GM19455 (cell line): ENCODE measurements around the gene TRIM56.
"Not testable (repeated sequence)": the region's sequence is repeated elsewhere in the genome, so short reads cannot be mapped to it uniquely, and the experiment has no call there.

Experiments used
- ATAC-seq: cut with Tn5 transposase; IDR thresholded peaks from one replicate; pipeline ENCODE4 v1.9.1; 2021; ENCODE audit not compliant: unreplicated experiment

The TRIM56 gene

DNA sequence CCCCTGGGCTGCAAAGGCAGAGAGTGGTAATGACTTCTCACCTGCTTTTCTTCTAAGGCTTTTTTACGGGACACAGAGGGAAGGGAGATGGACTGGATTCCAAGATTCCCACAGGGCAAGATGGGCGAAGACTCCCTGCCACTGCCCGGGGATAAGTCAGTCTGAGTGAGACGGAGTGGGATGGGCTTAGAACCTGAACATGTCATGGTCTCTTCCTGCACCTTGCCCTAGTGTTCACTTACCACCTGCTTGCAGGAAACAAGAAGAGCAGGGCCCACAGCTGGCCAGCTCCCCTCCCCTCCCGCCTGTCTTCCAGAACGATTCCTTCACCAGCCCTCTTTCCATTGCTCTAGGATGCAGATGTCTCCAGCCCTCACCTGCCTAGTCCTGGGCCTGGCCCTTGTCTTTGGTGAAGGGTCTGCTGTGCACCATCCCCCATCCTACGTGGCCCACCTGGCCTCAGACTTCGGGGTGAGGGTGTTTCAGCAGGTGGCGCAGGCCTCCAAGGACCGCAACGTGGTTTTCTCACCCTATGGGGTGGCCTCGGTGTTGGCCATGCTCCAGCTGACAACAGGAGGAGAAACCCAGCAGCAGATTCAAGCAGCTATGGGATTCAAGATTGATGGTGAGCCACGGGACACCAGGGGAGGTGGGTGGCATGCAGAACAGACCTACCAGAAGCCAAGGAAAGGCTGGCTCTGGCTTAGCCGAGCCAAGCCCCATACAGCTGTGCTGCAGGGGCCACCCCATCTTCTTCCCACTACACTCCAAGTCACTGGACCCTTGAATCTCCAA lies 43.0 kb downstream of the TRIM56 start:
- ATAC-seq, result no peak

DNA sequence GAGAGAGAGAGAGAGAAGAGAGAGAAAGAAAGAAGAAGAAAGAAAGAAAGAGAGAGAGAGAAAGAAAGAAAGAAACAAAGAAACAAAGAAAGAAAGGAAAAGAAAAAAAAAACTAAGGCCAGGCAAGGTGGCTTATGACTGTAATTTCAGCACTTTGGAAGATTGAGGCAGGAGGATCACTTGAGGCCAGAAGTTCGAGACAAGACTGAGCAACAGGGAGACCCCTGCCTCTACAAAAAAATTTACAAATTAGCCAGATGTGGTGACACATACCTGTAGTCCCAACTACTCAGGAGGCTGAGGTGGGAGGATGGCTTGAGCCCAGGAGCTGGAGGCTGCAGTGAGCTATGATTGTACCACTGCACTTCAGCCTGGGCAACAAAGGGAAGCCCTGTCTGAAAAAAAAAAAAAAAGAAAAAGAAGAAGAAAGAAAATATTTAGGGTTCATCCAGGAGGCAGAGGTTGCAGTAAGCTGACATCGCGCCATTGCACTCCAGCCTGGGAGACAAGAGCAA lies 44.4 kb downstream of the TRIM56 start:
- ATAC-seq, result no peak

DNA sequence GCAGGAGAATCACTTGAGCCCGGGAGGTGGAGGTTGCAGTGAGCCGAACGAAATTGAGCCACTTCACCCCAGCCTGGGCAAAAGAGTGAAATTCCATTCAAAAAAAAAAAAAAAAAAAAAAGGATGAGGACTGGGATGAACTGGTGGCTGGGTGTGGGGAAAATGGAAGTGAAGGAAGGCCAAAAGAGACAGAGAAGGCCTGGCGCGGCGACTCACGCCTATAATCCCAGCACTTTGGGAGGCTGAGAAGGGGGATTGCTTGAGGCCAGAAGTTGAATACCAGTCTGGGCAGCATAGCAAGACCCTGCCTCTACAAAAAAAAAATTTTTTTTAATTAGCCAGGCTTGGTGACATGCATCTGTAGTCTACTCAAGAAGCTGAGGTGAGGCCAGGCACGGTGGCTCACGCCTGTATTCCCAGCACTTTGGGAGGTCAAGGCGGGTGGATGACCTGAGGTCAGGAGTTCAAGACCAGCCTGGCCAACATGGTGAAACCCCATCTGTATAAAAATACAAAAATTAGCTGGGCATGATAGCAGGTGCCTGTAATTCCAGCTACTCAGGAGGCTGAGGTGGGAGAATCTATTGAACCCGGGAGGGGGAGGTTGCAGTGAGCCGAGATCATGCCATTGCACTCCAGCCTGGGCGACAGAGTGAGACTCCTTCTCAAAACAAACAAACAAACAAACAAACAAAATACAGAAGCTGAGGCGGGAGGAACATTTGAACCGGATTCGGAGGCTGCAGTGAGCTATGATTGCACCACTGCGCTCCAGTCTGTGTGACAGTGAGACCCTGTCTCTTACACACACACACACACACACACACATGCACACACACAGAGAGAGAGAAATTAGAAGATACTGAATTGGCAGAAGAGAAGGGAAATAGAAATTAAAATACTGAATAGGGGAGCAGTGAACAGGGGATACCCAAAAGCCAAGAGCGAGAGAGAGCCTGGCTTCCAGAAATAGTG lies 47.6 kb downstream of the TRIM56 start:
- not testable (repeated sequence) for ATAC-seq

DNA sequence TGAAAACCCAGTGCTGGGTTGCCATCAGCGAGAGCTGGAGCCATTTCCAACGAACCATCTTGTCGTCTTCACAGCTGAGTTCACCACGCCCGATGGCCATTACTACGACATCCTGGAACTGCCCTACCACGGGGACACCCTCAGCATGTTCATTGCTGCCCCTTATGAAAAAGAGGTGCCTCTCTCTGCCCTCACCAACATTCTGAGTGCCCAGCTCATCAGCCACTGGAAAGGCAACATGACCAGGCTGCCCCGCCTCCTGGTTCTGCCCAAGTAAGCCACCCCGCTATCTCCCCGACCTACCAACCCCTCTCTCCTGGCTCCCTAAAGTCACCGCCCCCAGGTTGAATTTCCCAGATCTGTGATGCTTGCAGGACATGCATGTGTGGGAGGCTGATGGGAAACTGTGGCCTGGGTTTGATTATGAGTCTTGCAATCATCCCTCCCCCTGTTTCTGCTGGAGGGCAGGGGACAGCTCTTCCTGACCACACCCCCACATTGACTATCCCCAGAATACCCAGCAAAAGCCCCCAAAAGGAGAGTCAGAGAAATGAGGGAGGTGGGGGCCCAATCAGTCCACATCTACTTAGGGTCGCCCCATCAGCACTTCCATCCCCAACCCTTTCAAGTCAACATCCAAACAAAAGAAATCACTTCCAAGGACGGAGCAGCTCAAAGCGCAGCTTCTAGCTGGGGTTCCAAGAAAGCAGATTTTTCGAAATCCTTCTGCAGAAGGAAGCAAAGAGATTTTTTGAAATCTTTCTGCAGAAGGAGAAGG lies 48.5 kb downstream of the TRIM56 start:
- ATAC-seq, result no peak

DNA sequence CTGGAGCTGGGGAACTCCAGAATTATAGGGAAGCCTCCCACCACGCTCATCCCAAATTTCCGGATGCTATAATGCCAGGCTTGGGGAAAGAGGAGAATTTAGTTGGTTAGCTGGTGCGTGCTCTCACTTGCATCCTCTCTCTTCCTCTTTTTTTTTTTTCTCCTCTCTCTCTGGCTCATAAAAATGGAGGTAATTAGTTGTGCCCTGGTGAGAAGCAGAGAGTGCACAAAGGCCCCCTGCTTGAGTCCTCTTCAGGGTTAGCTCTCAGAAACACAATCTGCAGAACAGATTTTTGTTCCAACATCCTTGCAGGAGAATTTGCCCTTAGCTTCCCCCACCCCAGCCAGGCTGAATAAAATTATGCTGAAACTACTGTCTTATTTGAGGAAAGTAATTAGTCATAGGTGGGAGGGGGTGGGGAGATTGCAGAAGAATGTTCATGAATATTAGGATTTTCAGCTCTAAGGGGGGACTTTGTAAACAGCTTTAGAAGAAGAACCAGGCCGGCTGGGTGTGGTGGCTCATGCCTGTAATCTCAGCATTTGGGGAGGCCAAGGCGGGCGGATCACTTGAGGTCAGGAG lies 49.2 kb downstream of the TRIM56 start:
- ATAC-seq, result no peak

DNA sequence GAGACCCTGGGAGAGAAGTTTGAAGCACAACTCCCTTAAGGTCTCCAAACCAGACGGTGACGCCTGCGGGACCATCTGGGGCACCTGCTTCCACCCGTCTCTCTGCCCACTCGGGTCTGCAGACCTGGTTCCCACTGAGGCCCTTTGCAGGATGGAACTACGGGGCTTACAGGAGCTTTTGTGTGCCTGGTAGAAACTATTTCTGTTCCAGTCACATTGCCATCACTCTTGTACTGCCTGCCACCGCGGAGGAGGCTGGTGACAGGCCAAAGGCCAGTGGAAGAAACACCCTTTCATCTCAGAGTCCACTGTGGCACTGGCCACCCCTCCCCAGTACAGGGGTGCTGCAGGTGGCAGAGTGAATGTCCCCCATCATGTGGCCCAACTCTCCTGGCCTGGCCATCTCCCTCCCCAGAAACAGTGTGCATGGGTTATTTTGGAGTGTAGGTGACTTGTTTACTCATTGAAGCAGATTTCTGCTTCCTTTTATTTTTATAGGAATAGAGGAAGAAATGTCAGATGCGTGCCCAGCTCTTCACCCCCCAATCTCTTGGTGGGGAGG lies 52.5 kb downstream of the TRIM56 start:
- no peak for ATAC-seq

DNA sequence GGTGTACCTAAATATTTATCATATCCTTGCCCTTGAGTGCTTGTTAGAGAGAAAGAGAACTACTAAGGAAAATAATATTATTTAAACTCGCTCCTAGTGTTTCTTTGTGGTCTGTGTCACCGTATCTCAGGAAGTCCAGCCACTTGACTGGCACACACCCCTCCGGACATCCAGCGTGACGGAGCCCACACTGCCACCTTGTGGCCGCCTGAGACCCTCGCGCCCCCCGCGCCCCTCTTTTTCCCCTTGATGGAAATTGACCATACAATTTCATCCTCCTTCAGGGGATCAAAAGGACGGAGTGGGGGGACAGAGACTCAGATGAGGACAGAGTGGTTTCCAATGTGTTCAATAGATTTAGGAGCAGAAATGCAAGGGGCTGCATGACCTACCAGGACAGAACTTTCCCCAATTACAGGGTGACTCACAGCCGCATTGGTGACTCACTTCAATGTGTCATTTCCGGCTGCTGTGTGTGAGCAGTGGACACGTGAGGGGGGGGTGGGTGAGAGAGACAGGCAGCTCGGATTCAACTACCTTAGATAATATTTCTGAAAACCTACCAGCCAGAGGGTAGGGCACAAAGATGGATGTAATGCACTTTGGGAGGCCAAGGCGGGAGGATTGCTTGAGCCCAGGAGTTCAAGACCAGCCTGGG lies 53.1 kb downstream of the TRIM56 start:
- no peak for ATAC-seq

DNA sequence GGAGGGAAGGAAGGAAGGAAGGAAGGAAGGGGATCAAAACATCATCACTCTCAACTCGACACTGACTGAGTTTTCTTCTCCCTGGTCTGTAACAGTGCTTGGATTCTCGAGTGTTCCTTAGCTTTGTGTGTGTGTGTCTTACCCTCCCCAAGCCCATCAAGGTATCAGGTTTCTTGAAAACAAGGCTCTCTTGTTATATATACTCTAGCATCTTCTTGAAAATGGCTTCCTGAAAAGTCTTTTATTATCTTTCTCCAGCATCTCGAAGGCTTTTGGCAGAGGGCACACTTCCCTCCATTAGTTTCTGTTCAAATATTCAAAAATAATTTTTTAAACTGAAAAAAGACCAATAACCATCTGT lies 55.0 kb downstream of the TRIM56 start:
- ATAC-seq, result no peak

DNA sequence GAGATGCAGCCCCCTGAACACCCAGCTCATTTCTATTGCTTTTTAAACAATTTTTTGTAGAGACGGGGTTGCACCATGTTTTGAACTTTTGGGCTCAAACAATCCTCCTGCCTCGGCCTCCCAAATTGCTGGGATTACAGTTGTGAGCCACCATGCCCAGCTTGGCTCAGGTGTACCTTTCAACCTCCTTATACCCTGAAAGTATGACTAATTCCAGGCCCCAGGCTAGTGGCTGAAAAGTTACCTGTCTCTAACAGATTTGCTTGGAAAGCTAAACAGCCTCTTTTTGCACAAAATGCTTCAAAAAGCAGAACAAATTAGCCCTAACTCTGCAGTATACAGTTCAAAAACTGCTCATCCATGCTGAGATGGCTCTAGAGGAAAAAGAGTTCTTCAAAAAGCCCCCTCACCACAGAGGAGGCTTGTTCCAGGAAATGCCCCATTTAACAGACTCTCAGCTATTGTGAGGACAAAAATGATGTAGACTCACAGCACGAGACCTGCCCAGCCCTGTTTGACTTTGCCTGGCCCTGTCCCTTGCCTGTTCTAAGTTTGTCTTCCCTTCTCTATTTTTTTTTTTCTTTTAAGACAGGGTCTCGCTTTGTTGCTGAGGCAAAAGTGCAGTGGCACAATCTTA lies 55.6 kb downstream of the TRIM56 start:
- no peak for ATAC-seq
